K562 (cell line): ENCODE data around the gene TLR2. TPM values are rescaled to one million over a fixed set of nuclear protein-coding genes. Genes with fewer than 3 reads are reported as not detected.

Experiments
- BRCA1 ChIP-seq, 2 experiments: fragments of 450-650 bp in 1 of 2; sonication (generic) in 1 of 2; formaldehyde crosslinking in 1 of 2; IDR thresholded peaks; 2 replicates each; pipeline versions ENCODE4 v1.5.0 to v1.6.1; 2017 to 2020; ENCODE audit warnings: mild to moderate bottlenecking in 1 of 2, missing genetic modification reagents in 1 of 2
- CREB3L1 ChIP-seq: fragments of 450-650 bp; IDR thresholded peaks from 2 replicates; pipeline ENCODE4 v1.6.1; 2014; ENCODE audit warnings: low read depth, mild to moderate bottlenecking, moderate library complexity, borderline replicate concordance
- FIP1L1 ChIP-seq: fragments of 200-400 bp; formaldehyde crosslinking; IDR thresholded peaks from 2 replicates; pipeline ENCODE4 v1.6.1; 2018; ENCODE audit warnings: mild to moderate bottlenecking, low read depth, low read length; ENCODE audit not compliant: poor library complexity, severe bottlenecking
- PYGO2 ChIP-seq: fragments of 450-650 bp; IDR thresholded peaks from 2 replicates; pipeline ENCODE4 v1.6.1; 2016; ENCODE audit warnings: mild to moderate bottlenecking, missing genetic modification characterization, moderate library complexity, missing compliant biosample characterization
- ZMIZ1 ChIP-seq, 2 experiments: fragments of 150-350 bp in 1 of 2; IDR thresholded peaks; 2 replicates each; pipeline ENCODE4 v1.6.1; 2012 to 2016; ENCODE audit warnings: low read depth in 2 of 2, low read length in 2 of 2, mild to moderate bottlenecking in 1 of 2, moderate library complexity in 1 of 2
- ZNF551 ChIP-seq: fragments of 250-450 bp; sonication (Bioruptor Pico); IDR thresholded peaks from 2 replicates; pipeline ENCODE4 v1.5.0; 2021; ENCODE audit warnings: mild to moderate bottlenecking, moderate library complexity
- polyA plus RNA-seq, 8 experiments: library from polyadenylated mRNA; depleted of rRNA in 4 of 8; stranded (reverse) in 5 of 8; unstranded in 3 of 8; fragments of >200 nt; fragmentation: Nextera tagmentation in 2 of 8; fragmentation: Illumina TruSeq in 1 of 8; extraction: Ambion mirVana in 2 of 8; extraction: Trizol in 1 of 8; gene quantifications; 2 replicates each; pipeline versions ENCODE4 v1.2.1 to v1.2.3, GENCODE V29; 2011 to 2014; ENCODE audit warnings: inconsistent platforms in 1 of 8, missing spikeins in 1 of 8
- total RNA-seq, 7 experiments: library from RNA; depleted of rRNA in 6 of 7; stranded (reverse); fragments of >200 nt in 6 of 7; fragmentation: Illumina TruSeq in 2 of 7; extraction: Trizol in 2 of 7; gene quantifications; 2 replicates each; pipeline versions ENCODE4 v1.2.1 to v1.2.3, GENCODE V29; 2011 to 2021; ENCODE audit warnings: low replicate concordance in 1 of 7

The TLR2 gene
- total and polyA plus RNA-seq, 9 of the 15 experiments (the other 6 are each of a cell fraction or from before 2014, with no cell fraction given) = 0.09 to 0.11 TPM; not detected in 7

GRCh38 chr4:153668647-153669046, 15.4 kb upstream of the TLR2 start (continued):
- TF ChIP-seq ZMIZ1 (IDR thresholded peaks at IDR 0.05; ENCODE audit: low read depth in 2 of 2, low read length in 2 of 2) (no peak), PYGO2 (tag) (no peak), BRCA1 (IDR thresholded peaks at IDR 0.05) (no peak), BRCA1 (CRISPR knock-in tag; IDR thresholded peaks at IDR 0.05) (no peak), ZNF551 (no peak), CREB3L1 (no peak), FIP1L1 (no peak)
